HL-60/S4 (cell line): ENCODE results near the gene MYCBP2.
"Not testable (repeated sequence)": the region's sequence is repeated elsewhere in the genome, so short reads cannot be mapped to it uniquely, and the experiment has no call there.

Experiments
- in situ Hi-C: fragments of 300-500 bp; cut with MboI; formaldehyde crosslinking; loops from 2 replicates; pipeline ENCODE4 v1.14.3; 2022; ENCODE audit warnings: low sequenced_read_pairs

Gene MYCBP2

DNA sequence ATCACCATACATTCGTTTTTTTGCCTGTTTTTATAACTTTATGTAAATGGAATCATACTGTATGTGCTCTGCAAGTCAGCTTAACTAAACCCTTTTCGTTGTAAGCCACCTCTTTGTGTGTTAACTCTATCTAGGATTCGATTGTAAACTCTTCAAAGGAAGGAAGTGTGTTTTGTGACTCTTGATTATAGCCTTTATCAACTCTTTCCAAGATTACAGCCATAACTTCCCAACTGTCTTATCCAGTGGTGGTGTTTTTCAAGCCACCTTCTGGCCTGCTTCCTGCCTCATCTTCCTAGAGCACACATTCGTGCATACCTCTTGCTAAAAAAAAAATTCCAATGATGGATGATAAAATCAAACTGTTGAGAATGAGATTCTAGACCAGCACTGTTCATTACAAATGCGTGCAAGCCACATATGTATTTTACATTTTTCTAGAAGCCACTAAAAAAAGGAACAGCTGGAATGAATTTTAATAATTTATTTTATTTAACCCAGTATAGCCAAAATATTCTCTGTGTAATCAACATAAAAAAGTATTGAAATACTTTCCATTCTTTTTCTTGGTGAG, 287.9 kb downstream of the MYCBP2 start:
- in situ Hi-C loops: no loop called here

DNA sequence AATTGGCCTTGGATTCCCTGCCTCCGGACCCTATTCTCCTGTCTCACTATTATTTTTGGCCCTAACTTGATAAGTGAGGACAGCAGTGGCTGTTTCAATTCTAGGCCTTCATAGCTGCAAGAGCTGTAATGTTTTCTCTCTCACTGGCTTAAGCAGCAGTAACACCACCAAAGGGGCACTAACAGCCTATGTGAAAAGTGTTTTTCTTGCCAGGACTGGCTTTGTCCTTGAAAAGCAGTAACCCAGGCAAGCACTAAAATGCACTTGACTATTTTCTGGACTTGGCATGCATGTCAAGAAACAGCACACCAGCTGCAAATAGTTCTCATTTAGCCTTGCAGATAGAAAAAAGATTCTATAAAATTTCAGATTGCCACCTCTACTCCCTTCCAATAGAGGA, 290.6 kb downstream of the MYCBP2 start:
- in situ Hi-C loops: no loop called here

- in situ Hi-C loops: no loop called here
Observed at GRCh38 chr13:77034881-77035280, 292.0 kb downstream of the MYCBP2 start.

DNA sequence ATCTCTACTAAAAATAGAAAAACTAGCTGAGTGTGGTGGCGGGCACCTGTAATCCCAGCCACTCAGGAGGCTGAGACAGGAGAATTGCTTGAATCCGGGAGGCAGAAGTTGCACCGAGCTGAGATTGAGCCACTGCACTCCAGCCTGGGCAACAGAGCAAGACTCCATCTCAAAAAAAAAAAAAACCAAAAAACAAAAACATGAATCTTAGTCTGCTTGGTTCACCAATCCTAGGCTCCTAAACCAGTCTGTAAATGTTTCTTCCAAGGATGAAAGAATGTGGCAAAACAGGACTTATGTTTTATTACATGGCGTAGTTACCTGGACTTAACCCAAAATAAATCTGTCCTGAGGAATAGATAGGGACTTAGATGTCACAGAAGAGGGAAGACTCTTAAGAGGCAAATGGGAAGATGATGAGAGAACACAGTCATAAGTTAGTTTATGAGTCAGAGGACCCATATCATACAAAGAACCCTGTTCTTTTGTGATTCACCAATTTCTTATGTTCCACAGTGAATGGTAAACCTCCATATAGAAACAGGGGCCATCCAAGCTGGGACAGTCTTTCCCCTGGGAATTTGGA, 293.1 kb downstream of the MYCBP2 start:
- in situ Hi-C loops: no loop called here

- in situ Hi-C loops: no loop called here
Observed at GRCh38 chr13:77031656-77032243, 295.1 kb downstream of the MYCBP2 start.

DNA sequence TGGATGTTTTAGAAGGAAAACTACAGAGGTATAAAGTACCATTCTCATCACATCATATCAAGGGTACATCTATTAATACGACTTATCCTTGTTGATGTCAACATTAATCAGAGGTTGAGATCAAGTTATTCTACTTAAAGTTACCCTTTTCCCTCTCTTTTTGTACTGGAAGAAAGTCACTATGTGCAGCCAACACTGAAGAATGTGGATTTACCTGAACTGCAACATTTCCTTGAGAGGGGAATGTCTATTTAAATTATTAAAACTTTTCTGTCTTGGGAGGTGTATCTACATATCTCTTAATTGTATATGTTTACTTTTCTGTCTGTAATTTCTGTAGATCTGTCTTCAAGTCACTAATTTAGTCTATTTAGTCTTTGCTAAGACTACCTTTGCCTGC, 297.5 kb downstream of the MYCBP2 start:
- in situ Hi-C loops: no loop called here

DNA sequence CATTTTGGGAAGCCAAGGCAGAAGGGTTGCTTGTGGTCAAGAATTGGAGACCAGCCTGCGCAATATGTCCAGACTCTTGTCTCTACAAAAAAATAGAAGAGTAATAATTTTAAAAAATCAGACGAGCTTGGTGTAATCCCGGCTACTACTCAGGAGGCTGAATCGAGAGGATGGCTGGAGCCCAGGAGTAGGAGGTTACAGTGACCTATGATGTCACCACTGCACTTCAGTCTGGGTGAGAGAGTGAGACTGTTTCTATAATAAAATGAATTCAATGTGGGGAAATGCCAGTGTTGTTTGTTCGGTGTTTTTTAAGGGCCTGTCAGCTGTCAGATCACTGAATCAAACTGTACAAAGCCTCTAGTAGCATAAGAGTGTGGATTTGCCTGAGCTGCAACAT, 298.7 kb downstream of the MYCBP2 start:
- in situ Hi-C loops: no loop called here

DNA sequence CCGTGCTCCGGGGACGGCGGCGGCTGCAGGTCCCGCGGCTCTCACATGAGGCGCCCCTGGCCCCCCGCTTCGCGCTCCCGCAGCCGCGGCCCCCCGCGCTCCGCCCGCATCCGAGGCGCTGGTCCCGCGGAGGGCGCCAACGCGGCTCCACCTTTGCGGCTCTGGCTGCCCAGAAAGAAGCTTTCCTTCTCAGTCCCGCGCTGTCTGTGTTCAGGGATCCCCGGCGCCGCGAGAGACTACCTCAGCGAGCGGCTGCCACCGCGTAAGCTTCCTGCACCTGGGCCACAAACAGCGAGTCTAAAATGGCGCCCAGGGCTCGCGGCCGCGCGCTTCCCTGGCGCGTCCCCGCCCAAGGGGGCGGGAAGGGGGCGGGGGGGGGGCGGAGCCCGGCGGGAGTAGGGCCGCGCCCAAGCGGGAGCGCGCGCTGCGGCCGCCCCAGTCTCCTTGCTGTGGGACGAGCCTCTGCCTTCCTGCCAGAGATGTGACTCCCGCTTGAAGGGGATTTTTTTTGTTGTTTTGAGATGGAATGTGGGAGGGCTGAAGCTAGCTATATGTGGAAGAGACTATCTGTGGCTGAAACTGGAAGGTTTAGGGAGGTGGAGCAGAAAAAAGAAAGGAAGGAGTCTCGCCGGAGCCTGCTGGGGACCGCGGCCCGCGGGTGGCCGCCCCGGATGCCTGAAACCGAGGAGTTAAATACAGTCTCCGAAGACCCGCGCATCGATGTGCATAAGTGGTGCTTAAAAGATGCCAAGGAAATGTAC, 299.9 kb downstream of the MYCBP2 start, which contains the start of gene FBXL3:
Gene FBXL3, minus strand, starts transcription at position 299 of the 761 bp plus-strand sequence. CDS start 5,299 bp downstream, outside the sequence.
- in situ Hi-C loops: no loop called here

DNA sequence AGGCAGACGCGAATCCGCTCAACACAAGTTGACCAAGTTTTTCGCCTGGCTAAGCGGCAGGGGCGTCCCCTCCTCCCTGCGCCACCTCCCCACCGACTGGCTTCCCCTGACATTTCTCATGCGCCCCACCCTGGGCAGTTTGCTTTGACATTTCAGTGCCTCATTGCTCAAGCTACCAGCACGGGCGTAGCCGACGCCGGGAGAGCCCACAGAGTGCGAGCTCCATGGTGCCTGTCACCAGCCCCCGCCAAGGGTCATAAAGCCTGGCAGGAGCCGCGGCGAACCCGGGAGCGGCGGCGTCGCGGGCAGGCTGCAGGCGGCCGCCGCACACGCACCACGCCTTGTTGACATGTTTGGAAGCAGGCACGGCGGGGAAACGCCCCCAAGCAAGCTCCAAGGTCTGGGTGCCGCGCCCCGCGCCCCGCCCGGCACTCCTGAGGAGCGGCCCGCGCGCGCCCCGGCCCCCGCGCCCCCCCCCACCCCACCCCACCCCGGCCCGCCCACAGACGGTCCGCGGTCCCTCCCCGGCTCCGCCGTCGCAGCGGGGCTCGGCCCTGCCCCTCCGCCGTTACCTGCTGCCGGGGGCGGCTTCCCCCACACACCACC, 300.5 kb downstream of the MYCBP2 start:
- in situ Hi-C loops: no loop called here

DNA sequence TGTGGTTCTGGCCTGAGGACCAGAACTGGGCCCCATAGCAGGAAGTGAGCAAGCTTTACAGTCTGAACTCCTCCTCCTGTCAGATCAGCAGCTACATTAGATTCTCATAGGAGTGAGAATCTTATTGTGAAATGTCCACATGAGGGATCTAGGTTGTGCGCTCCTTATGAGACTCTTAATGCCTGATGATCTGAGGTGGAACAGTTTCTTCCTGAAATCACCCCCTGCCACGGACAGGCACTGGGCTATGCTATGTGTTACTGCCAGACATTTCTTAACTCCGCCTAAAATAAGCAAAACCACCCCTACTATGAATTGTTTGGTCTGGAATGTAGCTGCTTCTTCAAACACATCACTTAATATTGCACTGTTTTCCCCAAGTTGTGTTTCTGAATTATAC, 304.6 kb downstream of the MYCBP2 start:
- in situ Hi-C loops: no loop called here

GRCh38 chr13:77019756-77020155, 307.1 kb downstream of the MYCBP2 start:
- in situ Hi-C loops: no loop called here

DNA sequence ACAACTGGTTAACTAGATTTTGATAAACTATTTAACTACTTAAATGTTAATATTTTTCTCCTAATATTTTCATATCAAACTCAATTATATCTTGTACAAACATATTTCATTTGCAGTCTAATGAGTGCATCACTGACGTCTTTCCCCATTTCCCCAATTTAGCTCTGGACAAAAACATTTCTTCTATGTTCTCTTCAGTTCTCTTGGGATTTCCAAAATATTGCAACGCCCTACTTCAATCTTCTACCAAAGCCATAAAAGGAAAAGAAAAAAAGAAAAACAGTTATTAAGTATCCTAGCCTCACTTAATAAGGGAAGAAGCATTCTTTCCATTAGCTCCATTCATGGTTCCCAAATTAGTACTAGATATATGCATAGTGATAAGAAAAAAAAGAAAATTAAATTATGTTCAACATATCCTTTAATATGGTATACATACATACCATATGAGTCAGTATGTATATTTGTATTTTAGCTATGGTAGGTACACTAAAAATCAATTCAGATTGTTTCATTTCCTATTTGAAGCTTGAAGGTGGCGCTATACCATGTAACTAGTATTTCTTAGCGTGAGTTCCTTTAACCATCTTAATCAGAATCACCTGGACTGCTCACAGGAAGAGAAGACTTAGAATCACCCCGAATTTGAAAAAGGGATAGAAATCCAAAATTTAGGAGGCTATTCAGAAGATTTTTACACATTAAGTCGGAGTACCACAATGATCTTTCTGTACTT, 309.8 kb downstream of the MYCBP2 start:
- in situ Hi-C loops: no loop called here

- in situ Hi-C loops: no loop called here
Observed at GRCh38 chr13:77016251-77016812, 310.6 kb downstream of the MYCBP2 start.

DNA sequence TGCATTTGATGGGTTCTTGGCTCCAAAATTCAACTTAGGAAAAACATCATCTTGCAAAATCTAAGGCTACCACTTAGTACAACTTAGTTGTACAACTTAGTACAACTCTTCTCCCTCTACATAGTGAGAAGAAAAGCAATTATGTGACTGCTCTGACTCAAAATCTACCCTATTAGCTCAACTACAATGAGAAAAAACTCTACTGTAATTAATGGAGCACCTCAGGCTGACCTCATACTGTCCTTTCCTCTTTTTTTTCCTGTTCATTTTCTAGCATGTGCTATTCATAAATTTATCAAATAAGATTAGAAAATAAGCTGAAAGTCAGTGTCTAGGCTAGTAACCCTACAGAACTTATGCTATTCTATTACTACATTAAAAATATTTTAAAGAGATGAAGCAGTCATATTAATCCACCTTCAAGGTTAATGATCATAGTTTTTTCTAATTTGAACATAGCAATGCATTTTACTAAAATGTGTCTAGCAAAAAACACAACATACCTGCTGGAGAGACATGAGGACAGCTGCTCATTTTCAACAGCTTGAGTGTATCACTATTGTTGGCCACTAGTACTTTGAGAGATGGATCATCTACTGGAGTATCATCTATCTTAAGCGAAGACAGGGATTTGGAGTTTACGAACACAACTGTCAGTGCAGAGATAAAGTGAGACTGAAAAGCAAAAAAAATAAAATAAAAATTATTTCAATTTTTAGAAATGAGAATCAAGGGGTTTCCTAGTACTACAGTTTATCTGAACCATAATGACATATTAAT, 311.8 kb downstream of the MYCBP2 start:
- in situ Hi-C loops: no loop called here

DNA sequence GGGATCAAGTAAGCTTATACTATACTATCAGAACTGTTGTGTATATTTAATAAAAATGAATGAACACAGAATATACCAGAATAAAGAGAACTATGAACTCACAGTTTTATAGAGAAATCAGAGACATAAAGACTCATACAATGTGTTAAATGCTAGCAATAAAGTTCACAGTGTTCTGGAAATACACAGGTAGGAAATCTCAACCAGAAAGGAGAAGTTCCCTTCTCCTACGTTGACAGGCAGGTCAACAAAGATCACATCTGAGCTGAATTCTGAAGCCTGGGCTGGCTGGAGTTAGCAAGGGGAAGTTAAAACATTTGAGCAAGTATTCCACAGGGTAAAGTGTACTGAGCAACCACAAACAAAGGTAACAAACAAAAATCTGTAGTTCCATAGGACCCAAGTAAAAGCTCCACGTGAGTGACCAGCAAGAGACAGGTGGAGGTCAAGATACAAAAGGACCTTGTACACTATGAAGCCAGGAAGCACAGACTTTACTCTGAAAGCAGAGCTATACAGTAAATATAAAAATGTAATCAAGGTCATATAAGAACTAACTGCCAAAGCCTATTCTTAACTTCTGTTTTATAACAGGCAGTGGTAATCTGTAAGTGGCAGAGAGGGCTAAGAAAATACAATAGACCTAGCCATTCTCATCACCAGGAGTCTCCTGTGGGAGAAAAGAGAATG, 312.9 kb downstream of the MYCBP2 start:
- in situ Hi-C loops: no loop called here

- in situ Hi-C loops: not testable (repeated sequence)
Observed at GRCh38 chr13:77009719-77010118, 317.2 kb downstream of the MYCBP2 start.

GRCh38 chr13:77009011-77009410, 317.9 kb downstream of the MYCBP2 start:
- in situ Hi-C loops: no loop called here

GRCh38 chr13:77008337-77008736, 318.6 kb downstream of the MYCBP2 start:
- in situ Hi-C loops: not testable (repeated sequence)

DNA sequence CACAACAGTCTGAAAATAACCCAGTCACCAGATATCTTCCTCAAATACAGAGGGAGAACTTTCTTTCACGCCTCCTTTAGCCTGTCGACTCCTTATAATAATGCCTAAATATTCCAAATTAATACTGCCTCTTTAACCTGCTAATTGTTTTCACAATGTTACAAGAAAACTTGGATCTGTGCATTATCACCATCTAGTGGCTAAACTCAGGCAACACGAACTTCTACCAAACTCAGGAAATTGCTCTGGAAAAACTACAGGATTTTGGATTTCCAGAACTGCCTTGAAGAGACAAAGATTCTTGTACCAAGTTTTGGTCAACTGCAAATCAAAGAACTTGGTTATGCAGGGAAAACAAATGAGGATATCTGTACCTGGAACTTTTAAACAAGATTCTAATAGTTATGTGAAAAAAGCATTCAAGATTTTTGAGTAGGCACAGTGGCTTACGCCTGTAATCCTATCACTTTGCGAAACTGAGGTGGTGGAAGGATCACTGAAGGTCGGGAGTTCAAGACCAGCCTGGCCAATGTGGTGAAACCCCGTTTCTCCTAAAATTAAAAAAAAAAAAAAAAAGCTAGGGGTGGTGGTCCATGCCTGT, 324.2 kb downstream of the MYCBP2 start:
- in situ Hi-C loops: no loop called here
